Measurements from ENCODE around the gene CILP. TPM values are rescaled to one million over a fixed set of nuclear protein-coding genes. Genes with fewer than 3 reads are reported as not detected.
"Not testable (repeated sequence)": the region's sequence is repeated elsewhere in the genome, so short reads cannot be mapped to it uniquely, and the experiment has no call there.

The CILP gene
- total RNA-seq, 1 donor from 2014 or later = not detected

DNA sequence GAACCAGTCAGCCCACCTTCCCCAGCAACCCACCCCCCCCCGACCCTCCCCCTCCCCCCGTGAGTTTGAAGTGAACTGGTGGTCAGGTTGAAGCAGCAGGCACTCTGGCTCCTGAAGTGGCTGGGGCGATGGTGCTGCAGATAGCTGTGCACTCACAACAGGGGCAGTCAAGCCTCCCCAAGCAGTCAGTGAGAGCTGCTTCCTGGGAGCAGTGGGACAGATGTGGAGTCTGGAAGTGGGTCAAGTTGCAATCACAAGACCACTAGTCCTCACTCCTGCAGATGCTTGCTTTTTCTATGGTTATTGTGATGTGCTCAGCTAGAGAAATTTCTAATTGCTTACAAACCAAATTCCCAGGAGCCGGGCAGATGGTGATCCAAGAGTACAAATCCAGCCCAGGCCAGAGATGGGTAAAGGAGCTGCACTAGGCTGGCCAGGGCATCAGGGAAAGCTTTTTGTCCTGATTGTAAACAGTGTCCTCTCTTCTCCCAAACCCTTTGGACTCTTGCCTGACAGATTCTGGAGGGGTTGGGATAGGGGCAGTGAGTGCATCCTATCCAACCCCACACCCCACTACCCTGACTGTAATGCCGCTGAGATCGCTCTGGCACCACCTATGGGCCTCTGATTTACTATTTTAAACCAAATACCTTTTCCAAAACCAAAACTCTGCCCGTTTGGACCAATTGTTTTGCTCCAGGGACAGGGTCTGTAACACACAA, 16.3 kb downstream of the CILP start:
- TF ChIP-seq, protein P1, sequence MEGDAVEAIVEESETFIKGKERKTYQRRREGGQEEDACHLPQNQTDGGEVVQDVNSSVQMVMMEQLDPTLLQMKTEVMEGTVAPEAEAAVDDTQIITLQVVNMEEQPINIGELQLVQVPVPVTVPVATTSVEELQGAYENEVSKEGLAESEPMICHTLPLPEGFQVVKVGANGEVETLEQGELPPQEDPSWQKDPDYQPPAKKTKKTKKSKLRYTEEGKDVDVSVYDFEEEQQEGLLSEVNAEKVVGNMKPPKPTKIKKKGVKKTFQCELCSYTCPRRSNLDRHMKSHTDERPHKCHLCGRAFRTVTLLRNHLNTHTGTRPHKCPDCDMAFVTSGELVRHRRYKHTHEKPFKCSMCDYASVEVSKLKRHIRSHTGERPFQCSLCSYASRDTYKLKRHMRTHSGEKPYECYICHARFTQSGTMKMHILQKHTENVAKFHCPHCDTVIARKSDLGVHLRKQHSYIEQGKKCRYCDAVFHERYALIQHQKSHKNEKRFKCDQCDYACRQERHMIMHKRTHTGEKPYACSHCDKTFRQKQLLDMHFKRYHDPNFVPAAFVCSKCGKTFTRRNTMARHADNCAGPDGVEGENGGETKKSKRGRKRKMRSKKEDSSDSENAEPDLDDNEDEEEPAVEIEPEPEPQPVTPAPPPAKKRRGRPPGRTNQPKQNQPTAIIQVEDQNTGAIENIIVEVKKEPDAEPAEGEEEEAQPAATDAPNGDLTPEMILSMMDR (IDR thresholded peaks at IDR 0.05; ENCODE audit: unreplicated experiment) = no peak
- DNase-seq (ENCODE audit: low spot score) = no peak
- Mint-ChIP-seq H3K36me3 (ENCODE audit: low read depth, unreplicated experiment) (no peaks in the 10 kb centered on the region), H3K4me1 (ENCODE audit: unreplicated experiment) (no peaks in the 10 kb centered on the region), H3K27me3 (ENCODE audit: unreplicated experiment) (peaks cover 1% of the 10 kb centered on the region), H3K27ac (ENCODE audit: unreplicated experiment) (no peak overlapping the region), H3K9me3 (ENCODE audit: unreplicated experiment) (no peaks in the 10 kb centered on the region), H3K4me3 (ENCODE audit: unreplicated experiment) (no peak overlapping the region)

DNA sequence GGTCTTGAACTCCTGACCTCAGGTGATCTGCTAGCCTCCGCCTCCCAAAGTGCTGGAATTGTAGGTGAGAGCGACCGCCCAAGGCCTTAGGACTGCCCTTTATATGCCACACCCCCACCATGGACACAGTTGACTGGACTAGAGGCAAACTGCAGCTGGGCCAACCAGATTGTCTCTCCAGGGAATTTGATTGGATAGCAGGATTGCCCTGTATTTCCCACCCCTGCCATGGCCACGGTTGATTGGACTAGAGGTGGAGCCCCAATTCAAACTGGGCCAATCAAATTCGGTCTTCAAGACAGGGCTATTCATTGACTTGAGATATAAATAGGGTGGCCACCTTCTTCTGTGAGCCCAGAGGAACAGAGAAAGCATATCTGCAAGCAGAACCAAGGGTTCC, 19.3 kb downstream of the CILP start:
- DNase-seq (ENCODE audit: low spot score) = no peak
- H3K27ac Mint-ChIP-seq (ENCODE audit: unreplicated experiment) = no peak overlapping the region
- H3K4me3 Mint-ChIP-seq (ENCODE audit: unreplicated experiment) = no peak overlapping the region
- peaks cover 1% of the 10 kb centered on the region for H3K27me3 Mint-ChIP-seq (ENCODE audit: unreplicated experiment)
- no peaks in the 10 kb centered on the region for H3K9me3 Mint-ChIP-seq (ENCODE audit: unreplicated experiment)
- no peaks in the 10 kb centered on the region for H3K4me1 Mint-ChIP-seq (ENCODE audit: unreplicated experiment)
- TF ChIP-seq, protein P1 (IDR thresholded peaks at IDR 0.05; ENCODE audit: unreplicated experiment) = no peak
- no peaks in the 10 kb centered on the region for H3K36me3 Mint-ChIP-seq (ENCODE audit: low read depth, unreplicated experiment)

DNA sequence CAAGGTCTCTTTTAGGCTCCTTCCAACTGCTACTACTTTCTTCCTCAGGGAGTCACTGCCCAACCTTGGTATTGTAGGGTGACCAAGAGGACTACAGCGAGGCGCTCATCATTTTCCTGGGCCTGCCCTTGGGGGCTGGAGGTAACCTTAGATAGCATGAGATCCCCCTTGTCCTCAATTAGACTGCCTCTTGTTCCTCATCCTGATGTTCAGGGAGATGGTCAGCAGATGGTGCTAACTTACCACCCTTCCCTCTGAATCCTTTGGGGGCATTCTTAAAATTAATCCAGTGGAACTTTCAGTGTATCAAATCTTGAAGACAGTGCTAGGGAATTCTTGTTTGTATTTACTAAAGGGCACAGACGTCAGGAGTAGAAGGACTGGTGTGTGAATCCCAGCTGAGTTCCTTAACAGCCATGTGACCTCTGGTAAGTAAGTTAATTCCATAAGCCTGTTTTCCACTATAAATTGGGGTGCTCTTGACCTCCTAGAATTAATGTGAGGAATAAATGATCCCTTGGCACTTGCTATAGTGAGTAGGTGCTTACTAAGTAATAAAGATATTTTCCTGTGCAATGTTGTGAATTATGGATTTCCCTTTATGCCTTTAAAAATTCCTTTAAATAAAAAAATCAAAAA, 22.1 kb downstream of the CILP start:
- Mint-ChIP-seq H3K36me3 (ENCODE audit: low read depth, unreplicated experiment) (peaks cover 5% of the 10 kb centered on the region), H3K27ac (ENCODE audit: unreplicated experiment) (no peak overlapping the region)

DNA sequence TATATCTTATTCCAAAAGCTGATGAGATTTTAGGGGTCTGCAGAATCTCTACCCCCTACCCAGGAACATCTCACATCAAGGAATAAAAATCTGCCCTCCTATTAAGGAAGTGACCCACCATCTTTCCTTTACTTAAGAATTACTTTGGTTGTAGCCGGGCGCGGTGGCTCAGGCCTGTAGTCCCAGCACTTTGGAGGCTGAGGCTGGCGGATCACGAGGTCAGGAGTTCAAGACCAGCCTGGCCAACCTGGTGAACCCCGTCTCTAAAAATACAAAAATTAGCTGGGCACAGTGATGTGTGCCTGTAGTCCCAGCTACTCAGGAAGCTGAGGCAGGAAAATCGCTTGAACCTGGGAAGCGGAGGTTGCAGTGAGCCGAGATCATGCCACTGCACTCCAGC, 22.8 kb downstream of the CILP start:
- not testable (repeated sequence) for H3K36me3 Mint-ChIP-seq (ENCODE audit: low read depth, unreplicated experiment); H3K9me3 Mint-ChIP-seq (ENCODE audit: unreplicated experiment); DNase-seq (ENCODE audit: low spot score); H3K4me1 Mint-ChIP-seq (ENCODE audit: unreplicated experiment); H3K4me3 Mint-ChIP-seq (ENCODE audit: unreplicated experiment); H3K27ac Mint-ChIP-seq (ENCODE audit: unreplicated experiment); H3K27me3 Mint-ChIP-seq (ENCODE audit: unreplicated experiment)

More for the DNA sequence above, 22.1 kb downstream of the CILP start:
- H3K4me1 Mint-ChIP-seq (ENCODE audit: unreplicated experiment) = peaks cover 5% of the 10 kb centered on the region
- H3K27me3 Mint-ChIP-seq (ENCODE audit: unreplicated experiment) = peaks cover 5% of the 10 kb centered on the region
- no peaks in the 10 kb centered on the region for H3K9me3 Mint-ChIP-seq (ENCODE audit: unreplicated experiment)
- no peak overlapping the region for H3K4me3 Mint-ChIP-seq (ENCODE audit: unreplicated experiment)
- peak; percentile 48 for DNase-seq (ENCODE audit: low spot score)
- TF ChIP-seq, protein P1 (IDR thresholded peaks at IDR 0.05; ENCODE audit: unreplicated experiment) = no peak

DNA sequence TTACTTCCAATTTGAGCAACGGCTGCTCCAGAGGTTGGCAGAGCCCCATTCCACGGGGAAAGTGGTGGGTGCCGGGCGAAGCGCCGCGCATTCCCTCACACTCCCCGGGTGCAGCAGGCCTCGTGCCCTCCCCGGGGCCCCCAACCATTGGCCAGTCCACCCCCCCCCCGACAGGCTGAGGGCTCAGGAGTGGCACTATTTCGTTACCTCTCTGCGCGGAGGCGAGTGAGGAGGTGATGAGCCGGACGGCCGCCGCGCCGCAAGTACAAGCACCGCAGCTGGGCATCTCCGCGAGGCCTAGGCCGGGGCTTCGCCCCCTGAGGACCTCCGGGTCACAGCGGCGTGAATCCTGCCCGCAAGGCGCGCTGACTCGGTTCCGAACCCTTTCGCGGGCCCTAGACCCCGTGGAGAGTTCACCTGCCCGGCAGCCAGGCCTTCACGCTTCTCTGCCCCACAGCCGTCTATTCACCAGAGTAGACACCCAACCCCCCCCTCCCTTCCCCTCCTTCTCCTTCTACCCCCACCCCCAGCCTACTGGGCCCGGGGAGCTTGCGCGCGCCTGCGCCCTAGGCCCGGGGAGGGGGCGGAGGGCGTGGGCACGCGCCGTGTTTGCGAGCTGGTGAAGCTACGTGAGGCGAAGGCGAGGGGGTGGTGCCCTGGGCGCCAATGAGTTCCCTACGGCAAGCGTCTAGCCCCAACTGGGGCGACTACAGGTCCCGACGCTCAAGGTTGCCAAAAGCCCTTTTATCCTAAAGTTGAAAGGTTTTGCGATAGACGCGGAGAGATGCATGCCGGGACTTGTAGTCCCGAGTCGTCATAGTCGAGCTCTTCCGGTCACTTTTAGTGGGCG, 26.2 kb downstream of the CILP start, which contains the start of gene CLPX:
CLPX (minus strand) TSS at position 475 of the 850 bp plus-strand sequence; CDS start at position 286, 189 bp downstream.
- DNase-seq (ENCODE audit: low spot score) = peak; percentile 81
- Mint-ChIP-seq H3K36me3 (ENCODE audit: low read depth, unreplicated experiment) (peaks cover 5% of the 10 kb centered on the region), H3K27me3 (ENCODE audit: unreplicated experiment) (peaks cover 4% of the 10 kb centered on the region), H3K4me3 (ENCODE audit: unreplicated experiment) (peak within 1 kb of the TSS; percentile 98), H3K9me3 (ENCODE audit: unreplicated experiment) (no peaks in the 10 kb centered on the region), H3K4me1 (ENCODE audit: unreplicated experiment) (peaks cover 16% of the 10 kb centered on the region), H3K27ac (ENCODE audit: unreplicated experiment) (peak within 1 kb of the TSS; percentile 96)
- TF ChIP-seq, protein P1 (IDR thresholded peaks at IDR 0.05; ENCODE audit: unreplicated experiment) = no peak

Measured in endothelial cell (in vitro differentiated cells).